HG02884 (cell line): ENCODE data around the gene ITGAL.
A peak's percentile ranks its signal among the peaks of the same experiment; 100 is the strongest.

Source experiments
- ATAC-seq: cut with Tn5 transposase; IDR thresholded peaks from one replicate; pipeline ENCODE4 v1.9.1; 2021; ENCODE audit warnings: mild to moderate bottlenecking, moderate library complexity; ENCODE audit not compliant: unreplicated experiment

ITGAL gene

DNA sequence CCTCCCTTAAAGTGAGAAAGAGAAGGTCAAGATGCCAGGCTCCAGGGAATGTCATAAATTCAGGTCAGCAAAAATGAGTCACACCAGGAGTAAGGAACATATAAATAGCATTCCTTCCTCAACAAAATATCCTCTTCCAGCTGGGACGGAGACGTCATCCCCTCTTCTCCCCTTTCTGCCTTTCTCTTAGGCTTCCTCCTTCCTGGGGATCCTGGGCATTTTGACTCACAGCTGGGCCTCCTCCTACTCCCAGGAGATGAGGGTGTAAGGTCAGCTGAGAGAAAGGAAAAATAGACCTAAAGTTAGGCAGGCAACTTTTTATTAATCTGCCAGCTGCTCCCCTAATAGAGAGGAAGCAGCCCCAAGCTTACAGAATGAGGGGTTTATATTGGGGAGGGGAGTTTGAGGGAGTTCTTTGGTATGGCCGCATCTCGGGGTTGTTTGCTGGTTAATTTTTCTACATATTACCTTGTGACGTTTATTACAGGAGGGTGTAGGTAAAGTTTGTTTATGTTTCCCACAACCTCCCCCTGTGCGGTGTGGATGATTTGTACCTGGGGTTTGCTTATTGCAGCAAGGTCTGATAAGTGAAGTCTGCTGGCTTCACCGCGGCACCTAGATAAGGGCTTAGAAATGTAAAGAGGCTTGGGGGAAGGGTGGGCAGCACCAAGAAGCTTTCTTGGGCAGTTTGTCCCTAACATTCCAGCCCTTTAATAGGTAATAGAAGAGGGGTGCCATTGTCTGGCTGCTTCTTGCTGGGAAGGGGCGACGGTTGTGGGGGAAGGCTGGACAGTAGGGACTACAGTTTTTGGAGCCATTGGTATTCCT is 69.2 kb downstream of the ITGAL start:
- ATAC-seq, result no peak

DNA sequence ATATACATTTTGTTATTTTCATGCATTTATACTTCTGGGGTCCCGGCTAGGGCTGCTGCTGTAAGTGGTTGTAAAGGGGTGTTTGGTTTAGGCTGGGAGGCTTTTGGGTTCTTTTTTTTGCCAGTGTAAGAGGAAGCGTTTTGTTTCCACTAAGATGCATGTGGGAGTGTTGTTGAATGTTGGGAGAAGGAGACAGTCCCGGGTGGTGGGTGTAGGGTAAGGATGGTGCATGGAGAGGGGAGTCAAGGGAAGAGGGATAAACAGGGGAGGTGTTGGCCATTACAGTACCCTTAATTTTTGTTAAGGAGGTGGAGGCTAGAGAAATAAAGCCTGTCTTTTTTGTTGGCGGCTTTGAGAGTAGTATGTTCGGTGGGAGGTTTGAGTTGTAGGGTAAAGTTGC is 70.5 kb downstream of the ITGAL start:
- ATAC-seq, result no peak

GRCh38 chr16:30546115-30546514 is 73.6 kb downstream of the ITGAL start:
- no peak for ATAC-seq

- no peak for ATAC-seq
Observed at GRCh38 chr16:30548416-30549253, 76.1 kb downstream of the ITGAL start.

DNA sequence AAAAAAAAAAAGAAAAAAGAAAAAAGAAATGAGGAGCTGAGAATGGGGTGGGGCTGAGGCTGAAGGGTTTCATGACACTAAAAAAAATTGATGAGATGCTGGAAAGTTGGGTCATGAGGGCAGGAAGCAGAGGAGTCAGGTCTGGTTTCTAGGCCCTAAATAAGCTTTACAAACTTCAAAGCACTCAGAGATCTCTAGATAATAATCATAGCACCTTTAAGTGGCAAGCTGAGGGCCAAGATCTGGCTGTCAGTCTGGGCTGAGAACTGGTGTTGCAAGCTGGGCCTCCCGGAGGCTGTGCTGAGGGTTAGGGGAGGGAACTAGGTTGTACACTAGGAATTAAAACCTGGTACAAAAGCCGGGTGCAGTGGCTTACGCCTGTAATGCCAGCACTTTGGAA is 79.2 kb downstream of the ITGAL start:
- ATAC-seq, result no peak

- ATAC-seq, result no peak
Observed at GRCh38 chr16:30552956-30553355, 80.4 kb downstream of the ITGAL start.

DNA sequence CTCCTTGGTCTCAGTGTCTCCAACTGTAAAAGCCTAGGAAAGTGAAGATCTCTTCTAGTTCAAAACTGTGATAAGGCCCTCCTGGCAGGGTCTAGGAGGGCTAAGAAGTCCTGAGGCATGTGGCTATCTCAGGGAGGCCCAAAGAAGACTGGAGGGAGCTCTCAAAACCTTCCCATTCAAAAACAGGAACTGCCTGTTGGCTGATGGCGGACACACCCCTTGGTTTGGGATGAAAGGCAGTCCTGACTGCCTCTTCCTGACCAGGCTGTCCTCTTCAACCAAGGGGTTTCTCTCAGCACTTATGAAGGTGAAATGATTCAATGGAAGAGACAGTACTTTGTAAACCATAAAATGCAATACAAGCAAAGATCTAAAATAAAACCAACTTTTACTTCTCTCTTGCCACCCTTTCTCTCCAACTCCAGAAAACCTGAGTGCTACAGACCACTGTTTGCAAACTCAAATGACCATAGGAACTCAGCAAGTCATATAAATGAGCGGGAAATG is 80.9 kb downstream of the ITGAL start:
- no peak for ATAC-seq

- ATAC-seq, result no peak
Observed at GRCh38 chr16:30554557-30555314, 82.2 kb downstream of the ITGAL start.

DNA sequence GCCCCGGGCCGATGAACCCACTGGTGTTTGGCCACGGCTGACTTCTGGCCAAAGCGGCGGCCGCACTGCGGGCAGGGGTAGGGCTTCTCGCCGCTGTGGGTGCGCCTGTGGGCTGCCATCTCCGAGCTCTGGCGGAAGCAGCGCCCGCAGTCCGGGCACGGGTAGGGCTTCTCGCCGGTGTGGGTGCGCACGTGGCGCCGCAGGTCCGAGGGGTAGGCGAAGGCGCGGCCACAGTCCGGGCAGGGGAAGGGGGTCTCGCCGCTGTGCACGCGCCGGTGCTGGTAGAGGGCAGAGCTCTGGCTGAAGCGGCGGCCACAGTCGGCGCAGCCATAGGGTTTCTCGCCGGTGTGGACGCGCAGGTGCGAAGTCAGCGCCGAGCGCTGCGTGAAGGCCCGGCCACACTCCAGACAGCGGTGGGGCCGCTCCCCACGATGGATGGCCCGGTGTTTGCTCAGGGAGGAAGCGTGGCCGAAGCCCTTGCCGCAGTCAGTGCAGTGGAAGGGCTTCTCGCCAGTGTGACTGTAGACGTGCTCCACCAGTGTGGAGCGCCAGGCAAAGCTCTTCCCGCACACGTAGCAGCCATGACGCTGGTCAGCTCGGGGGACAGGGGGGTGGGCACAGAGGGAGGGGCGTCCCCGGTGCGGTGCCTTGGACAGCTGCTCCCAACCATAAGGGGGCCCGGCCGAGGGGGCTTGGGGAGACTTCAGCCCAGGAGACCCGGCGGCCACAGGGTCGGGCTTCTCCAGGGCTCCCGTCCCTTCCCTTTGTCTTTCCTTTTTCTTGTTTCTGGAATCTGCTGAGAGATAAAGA is 83.0 kb downstream of the ITGAL start:
- no peak for ATAC-seq

DNA sequence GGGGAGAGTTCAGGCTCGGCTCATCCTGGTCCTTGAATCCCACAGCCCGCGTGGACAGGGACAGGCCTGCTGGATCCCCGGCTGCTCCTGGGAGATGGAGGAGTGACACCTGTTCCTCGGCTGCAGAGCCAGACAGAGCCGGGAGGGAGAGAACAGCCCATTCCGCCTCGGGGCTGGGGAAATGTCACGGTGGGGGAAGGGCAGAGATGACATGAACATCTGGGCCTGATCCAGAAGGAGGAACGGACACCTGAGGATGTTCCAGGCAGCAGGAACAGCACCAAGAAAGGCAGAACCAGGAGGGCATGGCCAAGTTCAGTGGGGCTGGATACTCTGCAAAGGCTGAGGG is 83.6 kb downstream of the ITGAL start:
- ATAC-seq, result no peak

GRCh38 chr16:30557707-30557956 is 85.1 kb downstream of the ITGAL start:
- ATAC-seq, result no peak

- ATAC-seq, result peak; percentile 75
Observed at GRCh38 chr16:30557957-30558788, 85.6 kb downstream of the ITGAL start, which contains the start of gene ZNF764. Gene ZNF764 (minus strand): TSS chr16:30558374. CDS start chr16:30558182, 192 bp downstream.

GRCh38 chr16:30558789-30559377 is 86.3 kb downstream of the ITGAL start:
- no peak for ATAC-seq

DNA sequence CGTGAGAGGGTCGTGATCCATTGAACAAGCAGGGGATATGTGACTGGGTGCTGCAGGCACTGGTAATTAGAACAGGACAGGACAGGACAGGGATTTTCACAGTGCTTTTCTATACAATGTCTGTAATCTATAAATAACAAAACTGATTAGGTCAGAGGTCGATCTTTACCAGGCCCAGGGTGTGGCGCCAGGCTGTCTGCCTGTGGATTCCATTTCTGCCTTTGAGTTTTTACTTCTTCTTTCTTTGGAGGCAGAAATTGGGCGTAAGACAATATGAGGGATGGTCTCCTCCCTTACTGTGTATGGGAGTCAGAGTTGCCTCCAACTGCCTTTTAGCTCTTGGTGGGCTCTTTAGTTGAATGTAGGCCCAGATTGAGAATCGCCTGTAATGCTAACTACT is 87.1 kb downstream of the ITGAL start:
- ATAC-seq, result no peak

- ATAC-seq, result no peak
Observed at GRCh38 chr16:30561089-30561816, 88.7 kb downstream of the ITGAL start.

GRCh38 chr16:30562021-30562420 is 89.5 kb downstream of the ITGAL start:
- no peak for ATAC-seq

DNA sequence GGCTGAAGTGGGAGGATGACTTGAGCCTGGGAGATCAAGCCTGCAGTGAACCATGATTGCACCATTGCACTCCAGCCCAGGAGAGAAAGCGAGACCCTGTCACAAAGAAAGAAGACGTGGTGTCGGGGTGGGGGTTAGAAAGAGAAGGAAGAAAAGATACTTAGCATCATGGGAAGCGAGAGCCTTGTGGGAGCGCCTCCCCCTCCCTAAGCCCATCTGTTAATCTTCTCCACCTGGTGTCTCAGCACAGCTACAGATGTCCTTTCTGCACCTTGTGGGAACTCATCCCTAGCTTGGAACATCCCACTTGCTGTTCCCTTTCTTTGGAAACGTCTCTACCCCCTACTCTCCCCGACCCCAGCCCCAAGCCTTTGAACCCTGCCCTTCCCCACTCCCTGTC is 93.0 kb downstream of the ITGAL start:
- ATAC-seq, result no peak

GRCh38 chr16:30565984-30566383 is 93.4 kb downstream of the ITGAL start:
- ATAC-seq, result no peak

- no peak for ATAC-seq
Observed at GRCh38 chr16:30566531-30566930, 94.0 kb downstream of the ITGAL start.
